ENCODE measurements around the gene OXSR1.

DNA sequence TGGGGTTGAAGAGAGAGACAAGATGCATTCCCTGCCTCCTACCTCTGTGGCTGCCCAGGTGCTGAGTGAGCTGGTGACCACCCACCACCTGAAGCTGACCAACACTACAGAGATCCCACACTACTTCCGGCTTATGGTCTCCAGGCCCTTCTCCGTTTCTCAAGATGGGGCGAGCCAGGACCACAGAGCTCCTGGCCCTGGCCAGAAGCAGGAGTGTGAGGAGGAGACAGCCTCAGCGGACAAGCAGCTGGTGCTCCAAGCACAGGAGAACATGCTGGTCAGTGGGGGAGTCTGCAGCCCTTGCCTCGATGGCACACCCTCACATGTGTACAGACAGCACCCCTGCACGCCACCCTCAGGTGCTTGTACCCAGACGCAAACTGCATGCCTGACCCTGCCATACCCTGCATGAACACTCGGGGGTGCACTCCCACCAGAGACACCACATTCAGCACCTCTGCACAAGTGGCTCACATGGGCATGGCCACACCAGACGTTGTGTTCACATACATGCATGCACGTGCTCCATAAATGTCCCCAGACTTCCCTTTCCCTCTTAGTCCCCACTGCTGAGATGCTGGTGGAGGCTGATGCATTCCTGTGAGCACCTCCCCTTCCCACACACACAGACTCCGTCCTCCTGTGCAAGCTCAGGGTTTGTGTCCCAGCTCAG lies 47.5 kb upstream of the OXSR1 start:
- TF ChIP-seq, protein P1, sequence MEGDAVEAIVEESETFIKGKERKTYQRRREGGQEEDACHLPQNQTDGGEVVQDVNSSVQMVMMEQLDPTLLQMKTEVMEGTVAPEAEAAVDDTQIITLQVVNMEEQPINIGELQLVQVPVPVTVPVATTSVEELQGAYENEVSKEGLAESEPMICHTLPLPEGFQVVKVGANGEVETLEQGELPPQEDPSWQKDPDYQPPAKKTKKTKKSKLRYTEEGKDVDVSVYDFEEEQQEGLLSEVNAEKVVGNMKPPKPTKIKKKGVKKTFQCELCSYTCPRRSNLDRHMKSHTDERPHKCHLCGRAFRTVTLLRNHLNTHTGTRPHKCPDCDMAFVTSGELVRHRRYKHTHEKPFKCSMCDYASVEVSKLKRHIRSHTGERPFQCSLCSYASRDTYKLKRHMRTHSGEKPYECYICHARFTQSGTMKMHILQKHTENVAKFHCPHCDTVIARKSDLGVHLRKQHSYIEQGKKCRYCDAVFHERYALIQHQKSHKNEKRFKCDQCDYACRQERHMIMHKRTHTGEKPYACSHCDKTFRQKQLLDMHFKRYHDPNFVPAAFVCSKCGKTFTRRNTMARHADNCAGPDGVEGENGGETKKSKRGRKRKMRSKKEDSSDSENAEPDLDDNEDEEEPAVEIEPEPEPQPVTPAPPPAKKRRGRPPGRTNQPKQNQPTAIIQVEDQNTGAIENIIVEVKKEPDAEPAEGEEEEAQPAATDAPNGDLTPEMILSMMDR (IDR thresholded peaks at IDR 0.05) = peak; percentile 76
- TF ChIP-seq POLR2AphosphoS5 (IDR thresholded peaks at IDR 0.05; ENCODE audit: low read depth, low read length) = no peak
- TF ChIP-seq, protein P2, sequence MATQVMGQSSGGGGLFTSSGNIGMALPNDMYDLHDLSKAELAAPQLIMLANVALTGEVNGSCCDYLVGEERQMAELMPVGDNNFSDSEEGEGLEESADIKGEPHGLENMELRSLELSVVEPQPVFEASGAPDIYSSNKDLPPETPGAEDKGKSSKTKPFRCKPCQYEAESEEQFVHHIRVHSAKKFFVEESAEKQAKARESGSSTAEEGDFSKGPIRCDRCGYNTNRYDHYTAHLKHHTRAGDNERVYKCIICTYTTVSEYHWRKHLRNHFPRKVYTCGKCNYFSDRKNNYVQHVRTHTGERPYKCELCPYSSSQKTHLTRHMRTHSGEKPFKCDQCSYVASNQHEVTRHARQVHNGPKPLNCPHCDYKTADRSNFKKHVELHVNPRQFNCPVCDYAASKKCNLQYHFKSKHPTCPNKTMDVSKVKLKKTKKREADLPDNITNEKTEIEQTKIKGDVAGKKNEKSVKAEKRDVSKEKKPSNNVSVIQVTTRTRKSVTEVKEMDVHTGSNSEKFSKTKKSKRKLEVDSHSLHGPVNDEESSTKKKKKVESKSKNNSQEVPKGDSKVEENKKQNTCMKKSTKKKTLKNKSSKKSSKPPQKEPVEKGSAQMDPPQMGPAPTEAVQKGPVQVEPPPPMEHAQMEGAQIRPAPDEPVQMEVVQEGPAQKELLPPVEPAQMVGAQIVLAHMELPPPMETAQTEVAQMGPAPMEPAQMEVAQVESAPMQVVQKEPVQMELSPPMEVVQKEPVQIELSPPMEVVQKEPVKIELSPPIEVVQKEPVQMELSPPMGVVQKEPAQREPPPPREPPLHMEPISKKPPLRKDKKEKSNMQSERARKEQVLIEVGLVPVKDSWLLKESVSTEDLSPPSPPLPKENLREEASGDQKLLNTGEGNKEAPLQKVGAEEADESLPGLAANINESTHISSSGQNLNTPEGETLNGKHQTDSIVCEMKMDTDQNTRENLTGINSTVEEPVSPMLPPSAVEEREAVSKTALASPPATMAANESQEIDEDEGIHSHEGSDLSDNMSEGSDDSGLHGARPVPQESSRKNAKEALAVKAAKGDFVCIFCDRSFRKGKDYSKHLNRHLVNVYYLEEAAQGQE (IDR thresholded peaks at IDR 0.05; ENCODE audit: insufficient read depth in 1 of 2, low read depth in 2 of 2, low read length in 1 of 2) = no peak

All from Panc1 (cell line).